GM21515 (cell line): ENCODE data around the gene MAF.

Experiments used
- ATAC-seq: cut with Tn5 transposase; IDR thresholded peaks from one replicate; pipeline ENCODE4 v1.9.1; 2021; ENCODE audit not compliant: unreplicated experiment

MAF gene

GRCh38 chr16:79547085-79547484 lies 53.5 kb downstream of the MAF start:
- no peak for ATAC-seq
